ENCODE results near the gene MIF4GD.

Gene MIF4GD

GRCh38 chr17:75269844-75270217 lies 1.2 kb downstream of the MIF4GD start:
- ChIA-PET POLR2A (interaction anchor here (0.6 to 0.7 kb wide), 3 partner anchors 9 to 313 kb away, joined by 3 to 4 read pairs (median 4); partner anchors contain the start of genes GGA3 and MRPS7), CTCF (interaction anchor here (0.6 to 7.7 kb wide), 22 partner anchors 8 to 312 kb away, joined by 3 to 108 read pairs (median 8); partner anchors contain the start of genes ARMC7, GGA3, GRB2 and MRPS7)
- no peak for DNase-seq (ENCODE audit: extremely low spot score)
- TF ChIP-seq CTCF (IDR thresholded peaks at IDR 0.05; ENCODE audit: control extremely low read depth, extremely low read depth, low read depth, missing control alignments): no peak

- POLR2A ChIA-PET: interaction anchor here (0.7 to 0.8 kb wide), 2 partner anchors 21 to 240 kb away, joined by 3 to 4 read pairs; partner anchors contain the start of gene SLC25A19
- no peak for TF ChIP-seq CTCF (IDR thresholded peaks at IDR 0.05; ENCODE audit: control extremely low read depth, extremely low read depth, low read depth, missing control alignments)
- no peak for DNase-seq (ENCODE audit: extremely low spot score)
- CTCF ChIA-PET: interaction anchor here (0.7 to 7.7 kb wide), 3 partner anchors 17 to 27 kb away, joined by 3 to 108 read pairs (median 4); partner anchors contain the start of gene SLC25A19
Measured at GRCh38 chr17:75267411-75268232, 3.4 kb downstream of the MIF4GD start.

- ChIA-PET CTCF (interaction anchor here (0.9 to 7.7 kb wide), 3 partner anchors 17 to 27 kb away, joined by 3 to 108 read pairs (median 4); partner anchors contain the start of gene SLC25A19), POLR2A (no interaction called here)
- no peak for DNase-seq (ENCODE audit: extremely low spot score)
- no peak for TF ChIP-seq CTCF (IDR thresholded peaks at IDR 0.05; ENCODE audit: control extremely low read depth, extremely low read depth, low read depth, missing control alignments)
Measured at GRCh38 chr17:75267153-75267410, 3.9 kb downstream of the MIF4GD start.

- ChIA-PET CTCF (interaction anchor here (0.9 to 7.7 kb wide), 3 partner anchors 16 to 28 kb away, joined by 3 to 108 read pairs (median 4); partner anchors contain the start of gene SLC25A19), POLR2A (no interaction called here)
- TF ChIP-seq CTCF (IDR thresholded peaks at IDR 0.05; ENCODE audit: control extremely low read depth, extremely low read depth, low read depth, missing control alignments): no peak
- no peak for DNase-seq (ENCODE audit: extremely low spot score)
Measured at GRCh38 chr17:75266316-75267152, 4.5 kb downstream of the MIF4GD start.

- no peak for DNase-seq (ENCODE audit: extremely low spot score)
- CTCF ChIA-PET: interaction anchor here (0.9 to 1.4 kb wide), 3 partner anchors 15 to 151 kb away, joined by 3 to 4 read pairs (median 3); no protein-coding TSS in a partner anchor
- no peak for TF ChIP-seq CTCF (IDR thresholded peaks at IDR 0.05; ENCODE audit: control extremely low read depth, extremely low read depth, low read depth, missing control alignments)
- POLR2A ChIA-PET: no interaction called here
Measured at GRCh38 chr17:75265614-75266315, 5.3 kb downstream of the MIF4GD start.

Measured in GM10248 (cell line).